Endothelial cell of umbilical vein (primary cell): ENCODE results near the gene GCAT.

Experiments used
- CTCF ChIP-seq, 2 donors: IDR thresholded peaks; 1 replicate in 1 of 2; 2 replicates in 1 of 2; pipeline ENCODE4 v1.5.1; 2011; ENCODE audit warnings: low read length in 2 of 2, mild to moderate bottlenecking in 2 of 2, moderate library complexity in 2 of 2, control low read depth in 1 of 2, inconsistent platforms in 1 of 2, low read depth in 1 of 2; ENCODE audit not compliant: insufficient read depth in 1 of 2; ENCODE audit errors: extremely low read depth in 1 of 2
- EZH2 ChIP-seq: IDR thresholded peaks from 2 replicates; pipeline ENCODE4 v1.6.1; 2012; ENCODE audit warnings: borderline replicate concordance, low read depth, mild to moderate bottlenecking, moderate library complexity, low read length, inconsistent platforms; ENCODE audit not compliant: severe bottlenecking
- FOS ChIP-seq: IDR thresholded peaks from 2 replicates; pipeline ENCODE4 v1.6.1; 2011; ENCODE audit warnings: mild to moderate bottlenecking, low read length, moderate library complexity, borderline replicate concordance; ENCODE audit not compliant: insufficient read depth
- GATA2 ChIP-seq: IDR thresholded peaks from 2 replicates; pipeline ENCODE4 v1.7.0; 2011; ENCODE audit warnings: low read depth, mild to moderate bottlenecking, moderate library complexity, mixed read lengths, low read length; ENCODE audit not compliant: insufficient read length, insufficient read depth
- JUN ChIP-seq: IDR thresholded peaks from 2 replicates; pipeline ENCODE4 v1.6.1; 2011; ENCODE audit warnings: borderline replicate concordance, low read depth; ENCODE audit not compliant: insufficient read length, insufficient read depth
- MAX ChIP-seq: IDR thresholded peaks from 2 replicates; pipeline ENCODE4 v1.6.1; 2011; ENCODE audit not compliant: insufficient read depth, insufficient read length
- POLR2A ChIP-seq: IDR thresholded peaks from 2 replicates; pipeline ENCODE4 v1.6.1; 2012; ENCODE audit warnings: low read depth, mild to moderate bottlenecking, control low read depth, low read length
- POLR2AphosphoS5 ChIP-seq: IDR thresholded peaks from 2 replicates; pipeline ENCODE4 v1.6.1; 2012; ENCODE audit warnings: low read depth, mild to moderate bottlenecking, control low read depth, low read length, moderate library complexity; ENCODE audit not compliant: insufficient read depth

GRCh38 chr22:37762389-37762836, 45.3 kb upstream of the GCAT start:
- no peak for TF ChIP-seq CTCF (IDR thresholded peaks at IDR 0.05; ENCODE audit: extremely low read depth in 1 of 2, insufficient read depth in 1 of 2, low read depth in 1 of 2, low read length in 2 of 2)
- no peak for TF ChIP-seq POLR2A
- TF ChIP-seq POLR2AphosphoS5: no peak
- no peak for TF ChIP-seq EZH2
- no peak for TF ChIP-seq JUN
- no peak for TF ChIP-seq MAX
- no peak for TF ChIP-seq FOS
- no peak for TF ChIP-seq GATA2
